ENCODE data around the gene SPTBN2. TPM values are rescaled to one million over a fixed set of nuclear protein-coding genes. Genes with fewer than 3 reads are reported as not detected.

Gene SPTBN2
- total and polyA plus RNA-seq, 2 of the 4 experiments (the other 2 are of a cell fraction) = 0.18 to 0.41 TPM

DNA sequence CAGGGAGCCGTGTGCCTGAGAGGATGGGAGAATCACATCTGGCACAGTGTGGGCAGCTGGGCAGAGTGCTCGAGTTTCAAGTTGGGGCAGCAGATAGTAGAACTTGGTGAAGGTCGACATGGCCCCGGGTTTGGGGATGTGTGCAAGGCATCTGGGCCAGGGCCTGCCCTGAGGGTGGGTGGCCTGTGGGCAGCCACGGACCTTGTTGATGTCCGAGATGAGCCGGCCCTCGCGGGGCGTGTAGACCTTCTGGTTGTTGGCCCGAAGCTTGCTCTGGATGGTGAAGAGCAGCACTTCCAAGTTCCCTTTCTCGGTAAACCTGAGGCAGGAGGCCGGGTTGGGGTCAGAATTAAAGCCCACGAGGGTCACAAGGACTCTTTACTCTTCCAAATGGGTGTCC lies 20.3 kb downstream of the SPTBN2 start:
- 93% methylated on average over 9 of the region's 14 CpGs; no CpG with 5 or more reads in 1 of the 2 experiments for WGBS, 2 experiments (ENCODE audit: extremely low coverage in 2 of 2, insufficient read length in 1 of 2)
- Histone ChIP-seq H3K36me3 (ENCODE audit: control insufficient read depth, insufficient read depth, low read length) (no peaks in the 10 kb centered on the region), H2AK9ac (replicated peaks; ENCODE audit: low read depth, low read length, poor library complexity) (no peak overlapping the region), H3K4me1 (ENCODE audit: control insufficient read depth, insufficient read depth, low read length) (no peaks in the 10 kb centered on the region), H2AFZ (replicated peaks; ENCODE audit: low read length, poor library complexity) (no peak overlapping the region), H3K4me3 (ENCODE audit: insufficient read depth, low read depth, low read length) (no peak overlapping the region), H4K8ac (ENCODE audit: low read depth in 2 of 2, low read length in 2 of 2) (no peak overlapping the region), H2BK120ac (ENCODE audit: low read depth, low read length) (no peak overlapping the region), H4K91ac (ENCODE audit: insufficient read depth, low read depth, low read length) (no peak overlapping the region), H3K9me1 (ENCODE audit: insufficient read depth, low read length) (no peaks in the 10 kb centered on the region), H3K4me2 (ENCODE audit: low read depth, low read length) (no peak overlapping the region), H2BK20ac (ENCODE audit: low read depth, low read length) (no peak overlapping the region), H2AK5ac (ENCODE audit: low read depth, low read length) (no peak overlapping the region), H3K27ac (ENCODE audit: insufficient read depth, low read length) (no peak overlapping the region), H3K23ac (ENCODE audit: low read depth, low read length) (no peak overlapping the region), H3K18ac (ENCODE audit: low read depth, low read length) (no peak overlapping the region), H4K5ac (ENCODE audit: low read depth, low read length) (no peak overlapping the region), H3K27me3 (ENCODE audit: control insufficient read depth, insufficient read depth, low read length) (peaks cover 22% of the 10 kb centered on the region), H2BK15ac (ENCODE audit: low read depth, low read length) (no peak overlapping the region), H3K14ac (replicated peaks; ENCODE audit: low read depth, low read length) (no peak overlapping the region), H3K79me1 (ENCODE audit: low read depth in 1 of 2, low read length in 2 of 2) (no peaks in the 10 kb centered on the region), H2BK5ac (ENCODE audit: low read depth, low read length, poor library complexity, severe bottlenecking) (no peak overlapping the region), H3K9me3 (ENCODE audit: control insufficient read depth, insufficient read depth, low read length) (no peaks in the 10 kb centered on the region), H4K20me1 (ENCODE audit: insufficient read depth, low read length) (no peaks in the 10 kb centered on the region), H3K56ac (ENCODE audit: extremely low read depth, insufficient read depth, low read length) (no peak overlapping the region), H3K4ac (ENCODE audit: low read depth, low read length) (no peak overlapping the region), H3K9ac (ENCODE audit: low read depth, low read length) (no peak overlapping the region)
- in situ Hi-C loops (cut with MboI; ENCODE audit: low sequenced_read_pairs) = no loop called here
- ChIA-PET POLR2A (ENCODE audit: unreplicated experiment) (no interaction called here), CTCF (no interaction called here)
- dilution Hi-C loops (cut with HindIII; ENCODE audit: low sequenced_read_pairs, unreplicated experiment) = no loop called here
- BruUV-seq (replicated peaks) = no TSS peak
- ATAC-seq (ENCODE audit: low read depth) (no peak), DNase-seq (no peak)
- TF ChIP-seq, protein P1, sequence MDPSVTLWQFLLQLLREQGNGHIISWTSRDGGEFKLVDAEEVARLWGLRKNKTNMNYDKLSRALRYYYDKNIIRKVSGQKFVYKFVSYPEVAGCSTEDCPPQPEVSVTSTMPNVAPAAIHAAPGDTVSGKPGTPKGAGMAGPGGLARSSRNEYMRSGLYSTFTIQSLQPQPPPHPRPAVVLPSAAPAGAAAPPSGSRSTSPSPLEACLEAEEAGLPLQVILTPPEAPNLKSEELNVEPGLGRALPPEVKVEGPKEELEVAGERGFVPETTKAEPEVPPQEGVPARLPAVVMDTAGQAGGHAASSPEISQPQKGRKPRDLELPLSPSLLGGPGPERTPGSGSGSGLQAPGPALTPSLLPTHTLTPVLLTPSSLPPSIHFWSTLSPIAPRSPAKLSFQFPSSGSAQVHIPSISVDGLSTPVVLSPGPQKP (IDR thresholded peaks at IDR 0.05; ENCODE audit: borderline replicate concordance, low read depth, low read length) = no peak
- TF ChIP-seq, protein P2, sequence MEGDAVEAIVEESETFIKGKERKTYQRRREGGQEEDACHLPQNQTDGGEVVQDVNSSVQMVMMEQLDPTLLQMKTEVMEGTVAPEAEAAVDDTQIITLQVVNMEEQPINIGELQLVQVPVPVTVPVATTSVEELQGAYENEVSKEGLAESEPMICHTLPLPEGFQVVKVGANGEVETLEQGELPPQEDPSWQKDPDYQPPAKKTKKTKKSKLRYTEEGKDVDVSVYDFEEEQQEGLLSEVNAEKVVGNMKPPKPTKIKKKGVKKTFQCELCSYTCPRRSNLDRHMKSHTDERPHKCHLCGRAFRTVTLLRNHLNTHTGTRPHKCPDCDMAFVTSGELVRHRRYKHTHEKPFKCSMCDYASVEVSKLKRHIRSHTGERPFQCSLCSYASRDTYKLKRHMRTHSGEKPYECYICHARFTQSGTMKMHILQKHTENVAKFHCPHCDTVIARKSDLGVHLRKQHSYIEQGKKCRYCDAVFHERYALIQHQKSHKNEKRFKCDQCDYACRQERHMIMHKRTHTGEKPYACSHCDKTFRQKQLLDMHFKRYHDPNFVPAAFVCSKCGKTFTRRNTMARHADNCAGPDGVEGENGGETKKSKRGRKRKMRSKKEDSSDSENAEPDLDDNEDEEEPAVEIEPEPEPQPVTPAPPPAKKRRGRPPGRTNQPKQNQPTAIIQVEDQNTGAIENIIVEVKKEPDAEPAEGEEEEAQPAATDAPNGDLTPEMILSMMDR (conservative IDR thresholded peaks at IDR 0.05; ENCODE audit: low read depth, low read length) = no peak
- no peak for TF ChIP-seq RCOR1 (IDR thresholded peaks at IDR 0.05; ENCODE audit: insufficient replicate concordance, low read length)
- intact Hi-C loops (cut with micrococcal nuclease) = no loop called here
